ENCODE data around the gene LIM2. TPM values are rescaled to one million over a fixed set of nuclear protein-coding genes. Genes with fewer than 3 reads are reported as not detected.

The LIM2 gene
- total RNA-seq, 1 donor from 2014 or later, result not detected

DNA sequence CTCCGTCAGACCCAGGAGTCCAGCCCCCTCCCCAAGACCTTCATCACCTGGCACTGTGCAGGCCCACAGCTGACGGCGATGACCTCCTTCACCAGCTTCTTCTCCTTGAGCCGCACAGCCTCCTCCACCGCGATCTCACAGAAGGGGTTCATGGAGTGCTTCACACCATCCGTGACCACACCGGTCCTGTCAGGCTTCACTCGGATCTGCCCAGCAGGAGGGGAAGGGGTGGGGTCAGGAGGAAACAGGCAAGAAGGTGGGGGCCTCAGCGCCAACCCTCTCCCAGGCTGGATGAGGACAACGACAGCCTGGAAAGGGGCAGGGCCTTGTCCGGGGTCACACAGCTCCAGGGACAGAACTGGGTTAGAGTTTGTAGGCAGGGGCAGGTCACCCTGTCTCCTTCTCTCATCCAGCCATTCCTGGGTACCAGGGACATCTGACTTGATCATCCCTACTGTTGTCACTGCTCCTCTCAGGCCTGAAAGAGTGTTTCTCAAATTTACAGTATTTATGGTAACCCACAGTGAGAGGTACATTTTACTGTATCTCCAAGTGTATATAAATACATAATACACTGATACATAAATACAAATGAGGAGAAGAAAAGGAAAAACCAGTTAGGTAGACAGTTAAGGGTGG is 33.6 kb downstream of the LIM2 start:
- no peak for DNase-seq
- Histone ChIP-seq H3K27me3 (ENCODE audit: low read depth) (no peaks in the 10 kb centered on the region), H3K9me3 (no peaks in the 10 kb centered on the region), H3K4me3 (no peak overlapping the region), H3K36me3 (peaks cover 35% of the 10 kb centered on the region), H3K4me1 (no peaks in the 10 kb centered on the region), H3K27ac (no peak overlapping the region)
- no peak for ATAC-seq
- intact Hi-C loops (cut with DNase I), result no loop called here
- TF ChIP-seq, protein P1, sequence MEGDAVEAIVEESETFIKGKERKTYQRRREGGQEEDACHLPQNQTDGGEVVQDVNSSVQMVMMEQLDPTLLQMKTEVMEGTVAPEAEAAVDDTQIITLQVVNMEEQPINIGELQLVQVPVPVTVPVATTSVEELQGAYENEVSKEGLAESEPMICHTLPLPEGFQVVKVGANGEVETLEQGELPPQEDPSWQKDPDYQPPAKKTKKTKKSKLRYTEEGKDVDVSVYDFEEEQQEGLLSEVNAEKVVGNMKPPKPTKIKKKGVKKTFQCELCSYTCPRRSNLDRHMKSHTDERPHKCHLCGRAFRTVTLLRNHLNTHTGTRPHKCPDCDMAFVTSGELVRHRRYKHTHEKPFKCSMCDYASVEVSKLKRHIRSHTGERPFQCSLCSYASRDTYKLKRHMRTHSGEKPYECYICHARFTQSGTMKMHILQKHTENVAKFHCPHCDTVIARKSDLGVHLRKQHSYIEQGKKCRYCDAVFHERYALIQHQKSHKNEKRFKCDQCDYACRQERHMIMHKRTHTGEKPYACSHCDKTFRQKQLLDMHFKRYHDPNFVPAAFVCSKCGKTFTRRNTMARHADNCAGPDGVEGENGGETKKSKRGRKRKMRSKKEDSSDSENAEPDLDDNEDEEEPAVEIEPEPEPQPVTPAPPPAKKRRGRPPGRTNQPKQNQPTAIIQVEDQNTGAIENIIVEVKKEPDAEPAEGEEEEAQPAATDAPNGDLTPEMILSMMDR (IDR thresholded peaks at IDR 0.05), result no peak

DNA sequence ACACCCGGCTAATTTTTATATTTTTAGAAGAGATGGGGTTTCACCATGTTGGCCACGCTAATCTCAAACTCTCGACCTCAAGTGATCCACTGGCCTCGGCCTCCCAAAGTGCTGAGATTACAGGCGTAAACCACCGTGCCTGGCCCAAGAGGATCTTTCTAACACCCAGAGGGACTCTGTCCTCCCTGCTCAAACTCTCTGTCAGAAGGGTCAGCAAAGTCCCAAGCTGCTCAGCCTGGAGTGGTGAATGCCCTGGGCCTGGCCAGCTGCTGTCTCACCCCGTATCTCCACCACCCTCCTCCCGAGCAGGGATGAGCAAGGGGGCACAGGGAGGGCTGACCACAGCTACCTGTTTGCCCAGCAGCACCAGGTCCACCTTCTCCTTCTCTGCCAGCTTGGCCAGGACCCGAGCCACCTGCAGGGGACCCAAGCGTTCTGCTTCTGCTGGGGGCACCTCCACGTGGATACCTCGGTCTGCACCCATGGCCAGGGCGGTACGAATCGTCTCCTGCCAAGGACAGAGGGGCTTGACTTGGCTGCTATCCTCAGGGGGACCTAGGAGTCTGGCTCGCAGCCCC is 34.9 kb downstream of the LIM2 start:
- intact Hi-C loops (cut with DNase I), result no loop called here
- Histone ChIP-seq H3K27me3 (ENCODE audit: low read depth) (no peaks in the 10 kb centered on the region), H3K4me1 (no peaks in the 10 kb centered on the region), H3K27ac (no peak overlapping the region), H3K36me3 (peaks cover 40% of the 10 kb centered on the region), H3K9me3 (no peaks in the 10 kb centered on the region), H3K4me3 (no peak overlapping the region)
- ATAC-seq (no peak), DNase-seq (no peak)
- TF ChIP-seq, protein P1 (IDR thresholded peaks at IDR 0.05), result no peak

DNA sequence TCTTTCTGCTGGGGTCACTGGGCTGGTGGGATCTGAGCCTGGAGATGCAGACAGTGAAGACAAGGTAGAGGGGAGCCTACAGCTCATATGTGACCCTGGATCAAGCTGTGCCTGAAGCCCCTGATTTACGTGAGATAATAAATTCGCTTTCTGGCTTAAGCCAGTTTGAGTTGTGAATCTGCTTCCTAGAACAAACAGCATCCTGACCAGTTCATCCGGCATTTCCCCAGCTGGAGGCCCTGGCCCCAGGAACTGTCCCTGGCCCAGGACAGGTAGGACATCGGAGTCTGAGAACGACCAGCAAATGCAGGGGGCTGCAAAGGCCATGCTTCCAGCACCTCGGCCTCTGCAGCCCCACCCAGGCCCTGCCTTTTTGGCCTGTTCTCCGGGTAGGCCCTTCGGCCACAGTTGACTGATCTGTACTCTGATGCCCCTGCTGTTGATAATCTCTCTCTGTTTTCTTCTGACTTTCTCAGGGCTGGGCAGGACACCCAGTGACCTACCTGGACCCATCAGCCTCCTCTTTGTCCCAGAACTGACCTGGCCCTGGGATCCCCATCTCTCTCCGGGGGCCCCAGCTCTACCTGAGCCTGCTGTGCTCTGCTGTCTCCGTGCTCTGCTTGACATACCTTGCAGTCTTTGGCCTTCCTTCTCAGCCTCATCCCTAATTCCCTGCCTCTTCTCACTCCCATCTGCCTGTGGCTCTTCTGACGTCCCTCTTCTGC is 36.3 kb downstream of the LIM2 start:
- H3K4me3 ChIP-seq, result no peak overlapping the region
- DNase-seq, result no peak
- H3K9me3 ChIP-seq, result no peaks in the 10 kb centered on the region
- H3K27me3 ChIP-seq (ENCODE audit: low read depth), result no peaks in the 10 kb centered on the region
- TF ChIP-seq, protein P1 (IDR thresholded peaks at IDR 0.05), result no peak
- H3K27ac ChIP-seq, result no peak overlapping the region
- intact Hi-C loops (cut with DNase I), result no loop called here
- no peaks in the 10 kb centered on the region for H3K4me1 ChIP-seq
- H3K36me3 ChIP-seq, result peaks cover 54% of the 10 kb centered on the region
- no peak for ATAC-seq

DNA sequence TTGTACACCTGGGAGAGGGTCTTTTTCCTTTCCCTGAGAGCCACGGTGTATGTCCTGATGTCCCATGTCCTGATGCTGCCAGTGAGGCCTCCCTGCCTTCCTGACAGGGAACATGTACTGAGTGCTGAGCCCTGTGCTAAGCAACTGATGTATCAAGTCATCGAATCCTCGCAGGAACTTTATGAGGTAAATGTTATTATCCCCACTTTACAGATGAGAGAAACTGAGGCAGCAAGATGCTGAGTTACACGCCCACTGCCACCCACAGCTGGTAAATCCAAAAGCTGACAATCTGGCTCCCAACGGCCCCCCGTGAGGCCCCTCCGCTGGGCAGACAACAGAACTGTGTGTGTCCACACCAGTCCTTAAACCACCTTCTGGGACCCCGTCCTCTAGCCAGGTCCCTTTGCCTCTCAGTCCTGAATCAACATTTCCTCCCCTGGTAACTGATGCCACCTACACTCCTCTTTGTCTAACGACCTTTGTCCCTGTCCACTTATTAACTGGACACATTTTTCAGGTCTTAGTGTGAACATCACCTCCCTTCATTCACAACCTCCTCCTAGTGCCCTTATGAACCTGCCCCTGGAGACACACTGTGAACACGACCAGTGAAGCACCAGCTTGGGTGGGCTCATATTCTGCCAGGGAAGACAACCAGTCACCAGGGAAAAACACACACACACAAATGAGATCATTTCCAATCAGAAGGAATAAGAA is 40.4 kb downstream of the LIM2 start:
- Histone ChIP-seq H3K27me3 (ENCODE audit: low read depth) (no peaks in the 10 kb centered on the region), H3K4me1 (no peaks in the 10 kb centered on the region), H3K36me3 (peaks cover 62% of the 10 kb centered on the region), H3K4me3 (no peak overlapping the region), H3K27ac (no peak overlapping the region), H3K9me3 (no peaks in the 10 kb centered on the region)
- intact Hi-C loops (cut with DNase I), result no loop called here
- ATAC-seq (no peak), DNase-seq (no peak)
- TF ChIP-seq, protein P1 (IDR thresholded peaks at IDR 0.05), result no peak

DNA sequence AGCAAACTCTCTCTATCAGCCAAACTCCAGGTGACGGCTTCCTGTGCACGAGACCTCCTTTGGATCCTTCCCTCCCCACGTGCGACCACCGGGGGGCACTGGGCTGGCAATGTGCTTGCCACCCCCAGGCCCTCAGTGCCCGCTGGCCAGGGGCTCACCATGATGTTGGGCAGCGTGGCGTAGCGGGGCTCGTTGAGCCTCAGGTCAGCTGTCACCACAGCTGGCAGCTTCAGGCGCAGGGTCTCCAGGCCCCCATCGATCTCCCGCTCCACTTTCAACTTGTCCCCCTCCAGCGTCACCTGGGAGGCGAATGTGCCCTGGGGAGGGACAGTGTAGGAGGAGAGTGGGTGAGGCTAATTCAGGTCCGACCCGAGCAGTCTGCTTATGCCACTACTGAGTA is 41.0 kb downstream of the LIM2 start:
- Histone ChIP-seq H3K27me3 (ENCODE audit: low read depth) (no peaks in the 10 kb centered on the region), H3K36me3 (peaks cover 56% of the 10 kb centered on the region), H3K27ac (no peak overlapping the region), H3K4me3 (no peak overlapping the region), H3K4me1 (no peaks in the 10 kb centered on the region), H3K9me3 (no peaks in the 10 kb centered on the region)
- intact Hi-C loops (cut with DNase I), result no loop called here
- no peak for DNase-seq
- ATAC-seq, result no peak
- TF ChIP-seq, protein P1 (IDR thresholded peaks at IDR 0.05), result no peak

All from lower lobe of right lung (tissue), 2 donors.